ENCODE results near the gene AMDHD2.
A peak's percentile ranks its signal among the peaks of the same experiment; 100 is the strongest.

Gene AMDHD2

DNA sequence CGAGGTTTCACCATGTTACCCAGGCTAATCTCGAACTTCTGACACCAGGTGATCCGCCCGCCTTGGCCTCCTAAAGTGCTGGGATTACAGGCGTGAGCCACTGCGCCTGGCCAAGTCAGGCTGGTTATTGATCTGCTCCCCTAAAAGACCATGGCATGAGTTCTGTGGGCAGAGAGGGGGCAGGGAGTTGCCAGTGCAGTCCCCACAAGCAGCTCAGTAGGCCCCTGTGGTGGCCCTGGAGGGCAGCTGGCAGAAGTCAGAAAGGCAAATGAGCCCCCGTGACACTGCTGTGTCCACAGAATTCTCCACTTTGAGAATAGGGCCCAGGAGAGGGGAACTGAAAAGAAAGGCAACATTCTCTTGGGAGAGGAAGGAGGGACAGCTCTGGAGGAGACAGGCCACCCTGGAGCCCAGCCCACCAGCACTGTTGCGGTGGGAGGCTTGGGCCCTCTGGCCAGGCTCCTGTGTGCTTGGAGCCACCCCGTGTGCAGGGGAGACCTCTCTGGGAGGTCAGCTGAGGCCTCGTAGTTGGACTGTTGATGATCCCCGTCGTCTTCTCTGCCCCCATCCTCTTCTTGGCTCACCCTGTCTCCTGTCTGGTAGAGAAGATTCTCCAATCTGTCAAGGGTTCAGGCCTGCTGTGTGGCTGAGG lies 2.1 kb upstream of the AMDHD2 start:
- no peak overlapping the region for H3K27ac ChIP-seq (ENCODE audit: low read length)
- H3K9me3 ChIP-seq (replicated peaks; ENCODE audit: insufficient read depth, low read length): no peaks in the 10 kb centered on the region
- H3F3A ChIP-seq (ENCODE audit: insufficient read depth, low read length): peaks cover 15% of the 10 kb centered on the region
- H3K9ac ChIP-seq (ENCODE audit: low read length): no peak overlapping the region
- H4K20me1 ChIP-seq (ENCODE audit: insufficient read depth, low read length): peaks cover 15% of the 10 kb centered on the region; the same call in 1 of the 2 replicates
- DNase-seq: no peak
- no peak overlapping the region for H3K4me2 ChIP-seq (ENCODE audit: low read depth, low read length)
- no peak overlapping the region for H3K4me3 ChIP-seq (ENCODE audit: low read length)
- no peak for TF ChIP-seq CTCF (IDR thresholded peaks at IDR 0.05; ENCODE audit: low read length)
- TF ChIP-seq EZH2 (optimal IDR thresholded peaks at IDR 0.05; ENCODE audit: low read depth, low read length): no peak
- no peak for TF ChIP-seq EZH2phosphoT487 (IDR thresholded peaks at IDR 0.05; ENCODE audit: low read length)
- H3K36me3 ChIP-seq (replicated peaks; ENCODE audit: insufficient read depth, low read length): no peaks in the 10 kb centered on the region
- H3K9me2 ChIP-seq (replicated peaks; ENCODE audit: insufficient read depth, low read length): no peaks in the 10 kb centered on the region
- peaks cover 6% of the 10 kb centered on the region for H3K4me1 ChIP-seq (ENCODE audit: low read length)
- no peak overlapping the region for H2AFZ ChIP-seq (ENCODE audit: low read length)
- H3K27me3 ChIP-seq (replicated peaks; ENCODE audit: insufficient read depth, low read length): no peaks in the 10 kb centered on the region
- H3K79me2 ChIP-seq (ENCODE audit: low read length): peaks cover 85% of the 10 kb centered on the region

- DNase-seq: no peak
- Histone ChIP-seq H3K4me2 (ENCODE audit: low read depth, low read length) (peak overlapping the region; percentile 55; the same call in 1 of the 2 replicates), H3K36me3 (replicated peaks; ENCODE audit: insufficient read depth, low read length) (no peaks in the 10 kb centered on the region), H3K9me3 (replicated peaks; ENCODE audit: insufficient read depth, low read length) (no peaks in the 10 kb centered on the region), H3F3A (ENCODE audit: insufficient read depth, low read length) (peaks cover 13% of the 10 kb centered on the region), H3K4me3 (ENCODE audit: low read length) (no peak overlapping the region), H4K20me1 (ENCODE audit: insufficient read depth, low read length) (peaks cover 15% of the 10 kb centered on the region; the same call in 1 of the 2 replicates), H2AFZ (ENCODE audit: low read length) (no peak overlapping the region), H3K9me2 (replicated peaks; ENCODE audit: insufficient read depth, low read length) (no peaks in the 10 kb centered on the region), H3K9ac (ENCODE audit: low read length) (no peak overlapping the region), H3K27me3 (replicated peaks; ENCODE audit: insufficient read depth, low read length) (no peaks in the 10 kb centered on the region), H3K4me1 (ENCODE audit: low read length) (peaks cover 4% of the 10 kb centered on the region; the same call in 1 of the 2 replicates), H3K79me2 (ENCODE audit: low read length) (peaks cover 92% of the 10 kb centered on the region), H3K27ac (ENCODE audit: low read length) (no peak overlapping the region)
- TF ChIP-seq CTCF (IDR thresholded peaks at IDR 0.05; ENCODE audit: low read length) (no peak), EZH2phosphoT487 (IDR thresholded peaks at IDR 0.05; ENCODE audit: low read length) (no peak), EZH2 (optimal IDR thresholded peaks at IDR 0.05; ENCODE audit: low read depth, low read length) (no peak)
Observed at GRCh38 chr16:2518823-2519710, 1.1 kb upstream of the AMDHD2 start.

DNA sequence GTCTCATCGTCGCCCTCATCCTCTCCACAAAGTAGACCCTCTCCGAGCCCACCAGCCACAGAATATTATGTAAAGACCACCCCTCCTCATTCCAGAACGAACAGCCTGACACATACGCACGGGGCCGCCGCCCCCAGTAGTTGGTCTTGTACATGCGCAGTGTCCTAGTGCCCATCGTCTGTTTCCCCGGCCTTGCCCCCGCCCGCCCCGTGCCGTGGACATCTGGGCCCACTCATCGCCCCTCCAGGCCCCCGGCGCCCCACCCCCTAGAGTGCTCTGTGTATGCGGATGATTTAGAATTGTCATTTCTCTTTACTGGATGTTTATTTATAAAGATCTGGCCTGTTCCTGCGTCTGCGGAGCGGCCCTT lies 475 bp upstream of the AMDHD2 start:
- peaks cover 13% of the 10 kb centered on the region for H3F3A ChIP-seq (ENCODE audit: insufficient read depth, low read length)
- H3K27me3 ChIP-seq (replicated peaks; ENCODE audit: insufficient read depth, low read length): no peaks in the 10 kb centered on the region
- H3K9me3 ChIP-seq (replicated peaks; ENCODE audit: insufficient read depth, low read length): no peaks in the 10 kb centered on the region
- H3K9ac ChIP-seq (ENCODE audit: low read length): no peak overlapping the region
- no peak for DNase-seq
- no peaks in the 10 kb centered on the region for H3K36me3 ChIP-seq (replicated peaks; ENCODE audit: insufficient read depth, low read length)
- TF ChIP-seq EZH2 (optimal IDR thresholded peaks at IDR 0.05; ENCODE audit: low read depth, low read length): no peak
- no peak for TF ChIP-seq CTCF (IDR thresholded peaks at IDR 0.05; ENCODE audit: low read length)
- TF ChIP-seq EZH2phosphoT487 (IDR thresholded peaks at IDR 0.05; ENCODE audit: low read length): no peak
- peaks cover 15% of the 10 kb centered on the region; the same call in 1 of the 2 replicates for H4K20me1 ChIP-seq (ENCODE audit: insufficient read depth, low read length)
- peak overlapping the region; percentile 55; the same call in 1 of the 2 replicates for H3K4me2 ChIP-seq (ENCODE audit: low read depth, low read length)
- peaks cover 4% of the 10 kb centered on the region; the same call in 1 of the 2 replicates for H3K4me1 ChIP-seq (ENCODE audit: low read length)
- no peak overlapping the region for H3K4me3 ChIP-seq (ENCODE audit: low read length)
- H3K27ac ChIP-seq (ENCODE audit: low read length): peak overlapping the region; percentile 30; the same call in 1 of the 2 replicates
- H2AFZ ChIP-seq (ENCODE audit: low read length): no peak overlapping the region
- peaks cover 92% of the 10 kb centered on the region for H3K79me2 ChIP-seq (ENCODE audit: low read length)
- H3K9me2 ChIP-seq (replicated peaks; ENCODE audit: insufficient read depth, low read length): no peaks in the 10 kb centered on the region

All from MM.1S (cell line).